Measurements from ENCODE around the gene COBL. TPM values are rescaled to one million over a fixed set of nuclear protein-coding genes. Genes with fewer than 3 reads are reported as not detected.

The COBL gene
- total and polyA plus RNA-seq, 9 of the 15 experiments (the other 6 are each of a cell fraction or from before 2014, with no cell fraction given), result 0.01 to 2.4 (median 0.09) TPM; not detected in 3

DNA sequence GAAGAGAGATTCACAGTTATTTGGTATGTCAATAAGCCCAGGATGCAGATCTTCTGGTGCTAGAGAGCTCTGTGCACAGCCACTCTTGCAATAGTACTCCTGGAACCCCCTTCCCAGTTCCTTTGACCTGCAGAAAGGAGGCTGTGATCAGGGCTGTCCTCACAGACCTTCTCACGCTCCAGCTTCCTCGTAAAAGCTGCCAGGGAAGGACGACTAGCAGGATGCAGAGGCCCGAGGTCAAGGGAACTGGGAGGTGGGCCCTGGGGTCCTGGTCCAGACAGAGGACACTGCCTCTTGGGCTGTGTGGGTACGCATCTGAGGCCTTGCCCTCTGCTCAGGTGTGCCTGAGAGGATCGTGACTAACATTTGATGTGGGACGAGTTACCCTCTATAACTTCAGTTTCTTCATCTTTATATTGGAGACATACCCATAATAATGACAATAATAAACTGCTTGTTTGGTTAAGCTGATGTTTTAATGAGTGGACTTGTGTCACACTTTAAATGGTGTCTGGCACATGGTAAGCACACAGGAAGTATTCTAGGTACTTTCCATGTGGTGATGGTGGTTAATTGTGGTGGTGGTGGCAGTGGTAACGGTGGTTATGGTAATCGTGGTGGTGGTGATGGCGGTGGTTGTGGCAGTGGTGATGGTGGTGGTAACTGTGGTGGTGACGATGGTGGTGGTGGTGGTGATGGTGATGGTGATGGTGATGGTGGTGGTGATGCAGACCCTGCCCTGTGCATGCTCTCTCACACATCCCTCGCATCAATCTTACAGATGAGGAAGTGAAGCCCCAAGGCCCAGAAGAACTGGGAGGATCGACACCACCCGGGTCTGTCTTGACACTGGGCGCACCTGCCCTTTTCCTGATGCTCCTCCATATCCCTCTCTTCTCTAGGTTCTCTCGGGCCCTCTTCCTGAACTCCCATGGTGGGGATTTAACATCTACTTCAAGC, 298.8 kb downstream of the COBL start:
- no peaks in the 10 kb centered on the region for H3K79me2 ChIP-seq (ENCODE audit: control insufficient read depth, insufficient read depth, low read length)
- intact Hi-C loops (cut with micrococcal nuclease), result no loop called here
- H2AFZ ChIP-seq (ENCODE audit: low read depth, low read length), result no peak overlapping the region
- no TSS peak for BruUV-seq (replicated peaks)
- ChIA-PET CTCF (ENCODE audit: low intra/inter-chr PET ratio) (no interaction called here), POLR2A (no interaction called here)
- no peak for ATAC-seq
- WGBS (ENCODE audit: insufficient coverage, low coverage, missing lambda C conversion rate), result under 1% methylated on average over 15 of the region's 16 CpGs
- H3K27ac ChIP-seq (ENCODE audit: extremely low read depth, low read depth, low read length), result no peak overlapping the region
- no peaks in the 10 kb centered on the region; the same call in none of the 2 replicates for H4K20me1 ChIP-seq (replicated peaks; ENCODE audit: control insufficient read depth, insufficient read depth, low read length)
- in situ Hi-C loops (cut with MboI), result no loop called here
- FAIRE-seq, result no peak
- no peak overlapping the region for H3K4me2 ChIP-seq (ENCODE audit: insufficient read depth, low read length)
- no peak for DNase-seq (ENCODE audit: extremely low read depth in 1 of 4, low spot score in 3 of 4)
- no peaks in the 10 kb centered on the region for H3K9me1 ChIP-seq (ENCODE audit: control insufficient read depth, insufficient read depth, low read length)
- H3K36me3 ChIP-seq (ENCODE audit: control insufficient read depth, insufficient read depth, low read length), result no peaks in the 10 kb centered on the region
- H3K9me3 ChIP-seq (replicated peaks; ENCODE audit: control insufficient read depth, insufficient read depth, low read depth, low read length), result no peaks in the 10 kb centered on the region
- H3K27me3 ChIP-seq (ENCODE audit: control insufficient read depth in 2 of 2, insufficient read depth in 2 of 2, low read length in 2 of 2), result peaks cover 24 to 67% of the 10 kb centered on the region in 2 experiments; a peak in 4 of 5 replicates
- H3K4me1 ChIP-seq (replicated peaks in 1 of 2; ENCODE audit: control insufficient read depth in 2 of 2, insufficient read depth in 2 of 2, low read length in 2 of 2), result peaks cover 0 to 3% of the 10 kb centered on the region in 2 experiments; a peak in 1 of 5 replicates
- H3K9ac ChIP-seq (ENCODE audit: insufficient read depth in 1 of 2, low read depth in 2 of 2, low read length in 2 of 2), result no peak overlapping the region
- no peak overlapping the region for H3K4me3 ChIP-seq
- TF ChIP-seq ZKSCAN8 (CRISPR knock-in tag; IDR thresholded peaks at IDR 0.05) (no peak), ZNF696 (CRISPR knock-in tag; conservative IDR thresholded peaks at IDR 0.05) (no peak), HNRNPLL (IDR thresholded peaks at IDR 0.05; ENCODE audit: low read depth, low read length, poor library complexity, severe bottlenecking) (no peak), PHB2 (IDR thresholded peaks at IDR 0.05; ENCODE audit: low read depth) (no peak), MEF2D (tag; conservative IDR thresholded peaks at IDR 0.05; ENCODE audit: low read depth) (no peak), SMAD1 (IDR thresholded peaks at IDR 0.05; ENCODE audit: low read depth, low read length, partially characterized antibody) (no peak), NCOA1 (IDR thresholded peaks at IDR 0.05; ENCODE audit: low read depth) (no peak)
- TF ChIP-seq, protein P1, sequence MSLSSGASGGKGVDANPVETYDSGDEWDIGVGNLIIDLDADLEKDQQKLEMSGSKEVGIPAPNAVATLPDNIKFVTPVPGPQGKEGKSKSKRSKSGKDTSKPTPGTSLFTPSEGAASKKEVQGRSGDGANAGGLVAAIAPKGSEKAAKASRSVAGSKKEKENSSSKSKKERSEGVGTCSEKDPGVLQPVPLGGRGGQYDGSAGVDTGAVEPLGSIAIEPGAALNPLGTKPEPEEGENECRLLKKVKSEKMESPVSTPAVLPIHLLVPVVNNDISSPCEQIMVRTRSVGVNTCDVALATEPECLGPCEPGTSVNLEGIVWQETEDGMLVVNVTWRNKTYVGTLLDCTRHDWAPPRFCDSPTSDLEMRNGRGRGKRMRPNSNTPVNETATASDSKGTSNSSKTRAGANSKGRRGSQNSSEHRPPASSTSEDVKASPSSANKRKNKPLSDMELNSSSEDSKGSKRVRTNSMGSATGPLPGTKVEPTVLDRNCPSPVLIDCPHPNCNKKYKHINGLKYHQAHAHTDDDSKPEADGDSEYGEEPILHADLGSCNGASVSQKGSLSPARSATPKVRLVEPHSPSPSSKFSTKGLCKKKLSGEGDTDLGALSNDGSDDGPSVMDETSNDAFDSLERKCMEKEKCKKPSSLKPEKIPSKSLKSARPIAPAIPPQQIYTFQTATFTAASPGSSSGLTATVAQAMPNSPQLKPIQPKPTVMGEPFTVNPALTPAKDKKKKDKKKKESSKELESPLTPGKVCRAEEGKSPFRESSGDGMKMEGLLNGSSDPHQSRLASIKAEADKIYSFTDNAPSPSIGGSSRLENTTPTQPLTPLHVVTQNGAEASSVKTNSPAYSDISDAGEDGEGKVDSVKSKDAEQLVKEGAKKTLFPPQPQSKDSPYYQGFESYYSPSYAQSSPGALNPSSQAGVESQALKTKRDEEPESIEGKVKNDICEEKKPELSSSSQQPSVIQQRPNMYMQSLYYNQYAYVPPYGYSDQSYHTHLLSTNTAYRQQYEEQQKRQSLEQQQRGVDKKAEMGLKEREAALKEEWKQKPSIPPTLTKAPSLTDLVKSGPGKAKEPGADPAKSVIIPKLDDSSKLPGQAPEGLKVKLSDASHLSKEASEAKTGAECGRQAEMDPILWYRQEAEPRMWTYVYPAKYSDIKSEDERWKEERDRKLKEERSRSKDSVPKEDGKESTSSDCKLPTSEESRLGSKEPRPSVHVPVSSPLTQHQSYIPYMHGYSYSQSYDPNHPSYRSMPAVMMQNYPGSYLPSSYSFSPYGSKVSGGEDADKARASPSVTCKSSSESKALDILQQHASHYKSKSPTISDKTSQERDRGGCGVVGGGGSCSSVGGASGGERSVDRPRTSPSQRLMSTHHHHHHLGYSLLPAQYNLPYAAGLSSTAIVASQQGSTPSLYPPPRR (CRISPR knock-in tag; IDR thresholded peaks at IDR 0.05; ENCODE audit: borderline replicate concordance), result no peak
- TF ChIP-seq, protein P2, sequence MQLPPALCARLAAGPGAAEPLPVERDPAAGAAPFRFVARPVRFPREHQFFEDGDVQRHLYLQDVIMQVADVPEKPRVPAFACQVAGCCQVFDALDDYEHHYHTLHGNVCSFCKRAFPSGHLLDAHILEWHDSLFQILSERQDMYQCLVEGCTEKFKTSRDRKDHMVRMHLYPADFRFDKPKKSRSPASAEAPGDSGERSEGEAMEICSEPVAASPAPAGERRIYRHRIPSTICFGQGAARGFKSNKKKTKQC (CRISPR knock-in tag; IDR thresholded peaks at IDR 0.05), result no peak
- TF ChIP-seq, protein P3, sequence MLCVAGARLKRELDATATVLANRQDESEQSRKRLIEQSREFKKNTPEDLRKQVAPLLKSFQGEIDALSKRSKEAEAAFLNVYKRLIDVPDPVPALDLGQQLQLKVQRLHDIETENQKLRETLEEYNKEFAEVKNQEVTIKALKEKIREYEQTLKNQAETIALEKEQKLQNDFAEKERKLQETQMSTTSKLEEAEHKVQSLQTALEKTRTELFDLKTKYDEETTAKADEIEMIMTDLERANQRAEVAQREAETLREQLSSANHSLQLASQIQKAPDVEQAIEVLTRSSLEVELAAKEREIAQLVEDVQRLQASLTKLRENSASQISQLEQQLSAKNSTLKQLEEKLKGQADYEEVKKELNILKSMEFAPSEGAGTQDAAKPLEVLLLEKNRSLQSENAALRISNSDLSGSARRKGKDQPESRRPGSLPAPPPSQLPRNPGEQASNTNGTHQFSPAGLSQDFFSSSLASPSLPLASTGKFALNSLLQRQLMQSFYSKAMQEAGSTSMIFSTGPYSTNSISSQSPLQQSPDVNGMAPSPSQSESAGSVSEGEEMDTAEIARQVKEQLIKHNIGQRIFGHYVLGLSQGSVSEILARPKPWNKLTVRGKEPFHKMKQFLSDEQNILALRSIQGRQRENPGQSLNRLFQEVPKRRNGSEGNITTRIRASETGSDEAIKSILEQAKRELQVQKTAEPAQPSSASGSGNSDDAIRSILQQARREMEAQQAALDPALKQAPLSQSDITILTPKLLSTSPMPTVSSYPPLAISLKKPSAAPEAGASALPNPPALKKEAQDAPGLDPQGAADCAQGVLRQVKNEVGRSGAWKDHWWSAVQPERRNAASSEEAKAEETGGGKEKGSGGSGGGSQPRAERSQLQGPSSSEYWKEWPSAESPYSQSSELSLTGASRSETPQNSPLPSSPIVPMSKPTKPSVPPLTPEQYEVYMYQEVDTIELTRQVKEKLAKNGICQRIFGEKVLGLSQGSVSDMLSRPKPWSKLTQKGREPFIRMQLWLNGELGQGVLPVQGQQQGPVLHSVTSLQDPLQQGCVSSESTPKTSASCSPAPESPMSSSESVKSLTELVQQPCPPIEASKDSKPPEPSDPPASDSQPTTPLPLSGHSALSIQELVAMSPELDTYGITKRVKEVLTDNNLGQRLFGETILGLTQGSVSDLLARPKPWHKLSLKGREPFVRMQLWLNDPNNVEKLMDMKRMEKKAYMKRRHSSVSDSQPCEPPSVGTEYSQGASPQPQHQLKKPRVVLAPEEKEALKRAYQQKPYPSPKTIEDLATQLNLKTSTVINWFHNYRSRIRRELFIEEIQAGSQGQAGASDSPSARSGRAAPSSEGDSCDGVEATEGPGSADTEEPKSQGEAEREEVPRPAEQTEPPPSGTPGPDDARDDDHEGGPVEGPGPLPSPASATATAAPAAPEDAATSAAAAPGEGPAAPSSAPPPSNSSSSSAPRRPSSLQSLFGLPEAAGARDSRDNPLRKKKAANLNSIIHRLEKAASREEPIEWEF (CRISPR knock-in tag; IDR thresholded peaks at IDR 0.05), result no peak
